Measurements from ENCODE around the gene CXCR5. TPM values are rescaled to one million over a fixed set of nuclear protein-coding genes. Genes with fewer than 3 reads are reported as not detected.

Gene CXCR5
- total RNA-seq, 4 donors from 2014 or later = 0.66 to 7.4 (median 1.1) TPM; not detected in 1

DNA sequence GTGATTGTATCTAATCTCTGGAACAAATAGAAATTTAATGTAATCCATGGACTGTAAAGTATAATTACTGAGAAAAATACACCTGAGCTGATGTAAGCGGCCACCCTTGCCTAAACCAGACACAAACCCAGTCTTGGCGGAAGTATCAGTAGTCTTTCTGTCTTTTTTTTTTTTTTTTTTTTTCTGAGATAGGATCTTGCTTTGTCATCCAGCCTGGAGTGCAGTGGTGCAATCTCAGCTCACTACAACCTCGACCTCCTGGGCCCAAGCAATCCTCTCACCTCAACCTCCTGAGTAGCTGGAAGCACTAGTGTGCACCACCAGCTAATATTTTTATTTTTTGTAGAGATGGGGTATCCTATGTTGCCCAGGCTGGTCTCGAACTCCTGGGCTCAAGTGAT is 5.5 kb upstream of the CXCR5 start:
- no peak for TF ChIP-seq POLR2A (IDR thresholded peaks at IDR 0.05)
- TF ChIP-seq, protein P1, sequence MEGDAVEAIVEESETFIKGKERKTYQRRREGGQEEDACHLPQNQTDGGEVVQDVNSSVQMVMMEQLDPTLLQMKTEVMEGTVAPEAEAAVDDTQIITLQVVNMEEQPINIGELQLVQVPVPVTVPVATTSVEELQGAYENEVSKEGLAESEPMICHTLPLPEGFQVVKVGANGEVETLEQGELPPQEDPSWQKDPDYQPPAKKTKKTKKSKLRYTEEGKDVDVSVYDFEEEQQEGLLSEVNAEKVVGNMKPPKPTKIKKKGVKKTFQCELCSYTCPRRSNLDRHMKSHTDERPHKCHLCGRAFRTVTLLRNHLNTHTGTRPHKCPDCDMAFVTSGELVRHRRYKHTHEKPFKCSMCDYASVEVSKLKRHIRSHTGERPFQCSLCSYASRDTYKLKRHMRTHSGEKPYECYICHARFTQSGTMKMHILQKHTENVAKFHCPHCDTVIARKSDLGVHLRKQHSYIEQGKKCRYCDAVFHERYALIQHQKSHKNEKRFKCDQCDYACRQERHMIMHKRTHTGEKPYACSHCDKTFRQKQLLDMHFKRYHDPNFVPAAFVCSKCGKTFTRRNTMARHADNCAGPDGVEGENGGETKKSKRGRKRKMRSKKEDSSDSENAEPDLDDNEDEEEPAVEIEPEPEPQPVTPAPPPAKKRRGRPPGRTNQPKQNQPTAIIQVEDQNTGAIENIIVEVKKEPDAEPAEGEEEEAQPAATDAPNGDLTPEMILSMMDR (IDR thresholded peaks at IDR 0.05) = no peak
- Histone ChIP-seq H3K4me1 (peaks cover 0 to 16% (median 5%) of the 10 kb centered on the region in 4 donors), H3K36me3 (no peaks in the 10 kb centered on the region), H3K4me3 (no peak overlapping the region), H3K27me3 (no peaks in the 10 kb centered on the region), H3K9me3 (no peaks in the 10 kb centered on the region), H3K27ac (peak overlapping the region in 2 of 4 donors; percentile 47 to 83)
- peak in 1 of 3 donors; percentile 43 for DNase-seq

DNA sequence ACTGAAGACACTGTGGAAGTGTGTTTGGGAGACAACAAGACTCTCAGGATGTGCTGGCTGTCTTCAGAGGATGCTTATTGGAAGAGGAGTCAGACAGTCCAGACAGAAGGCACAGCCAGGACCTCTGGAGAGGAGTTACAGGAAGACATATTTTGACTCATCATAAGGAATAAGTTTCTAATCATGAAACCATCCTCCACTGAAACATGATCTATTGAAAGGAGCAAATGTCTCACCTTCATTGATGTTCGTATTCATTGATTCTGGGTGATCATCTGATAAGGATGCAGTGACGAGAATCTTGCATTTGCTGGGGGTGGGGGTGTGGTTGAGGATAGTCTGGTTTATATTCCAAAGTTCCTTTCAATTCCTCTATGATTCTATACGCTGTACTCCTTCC is 2.5 kb upstream of the CXCR5 start:
- TF ChIP-seq POLR2A (IDR thresholded peaks at IDR 0.05) = no peak
- TF ChIP-seq, protein P1 (IDR thresholded peaks at IDR 0.05) = no peak
- Histone ChIP-seq H3K4me3 (no peak overlapping the region), H3K4me1 (peaks cover 0 to 11% (median 1%) of the 10 kb centered on the region in 4 donors), H3K27me3 (no peaks in the 10 kb centered on the region), H3K27ac (no peak overlapping the region), H3K9me3 (no peaks in the 10 kb centered on the region), H3K36me3 (no peaks in the 10 kb centered on the region)
- no peak for DNase-seq

DNA sequence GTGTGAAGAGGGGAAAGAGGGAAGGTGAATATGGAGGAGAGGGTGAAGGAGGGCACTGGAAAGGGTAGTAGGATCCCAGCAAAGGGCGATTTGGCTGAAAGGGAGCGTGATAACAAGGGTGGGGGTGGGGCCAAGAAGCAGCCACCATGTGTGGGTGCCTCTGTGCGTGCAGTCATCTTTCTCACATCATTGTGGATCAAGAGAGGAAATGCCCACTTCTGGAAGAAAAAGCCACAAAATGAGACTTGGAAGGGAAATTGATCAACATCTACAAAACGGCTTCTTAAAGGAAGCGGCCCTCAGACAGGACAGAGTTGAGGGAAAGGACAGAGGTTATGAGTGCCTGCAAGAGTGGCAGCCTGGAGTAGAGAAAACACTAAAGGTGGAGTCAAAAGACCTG is 1.2 kb upstream of the CXCR5 start:
- H3K27ac ChIP-seq = peak overlapping the region in 1 of 4 donors; percentile 90
- TF ChIP-seq, protein P1 (IDR thresholded peaks at IDR 0.05) = no peak
- no peak for TF ChIP-seq POLR2A (IDR thresholded peaks at IDR 0.05)
- H3K27me3 ChIP-seq = no peaks in the 10 kb centered on the region
- peaks cover 0 to 5% (median 0%) of the 10 kb centered on the region in 4 donors for H3K4me1 ChIP-seq
- no peaks in the 10 kb centered on the region for H3K36me3 ChIP-seq
- H3K9me3 ChIP-seq = no peaks in the 10 kb centered on the region
- no peak for DNase-seq
- H3K4me3 ChIP-seq = no peak overlapping the region

DNA sequence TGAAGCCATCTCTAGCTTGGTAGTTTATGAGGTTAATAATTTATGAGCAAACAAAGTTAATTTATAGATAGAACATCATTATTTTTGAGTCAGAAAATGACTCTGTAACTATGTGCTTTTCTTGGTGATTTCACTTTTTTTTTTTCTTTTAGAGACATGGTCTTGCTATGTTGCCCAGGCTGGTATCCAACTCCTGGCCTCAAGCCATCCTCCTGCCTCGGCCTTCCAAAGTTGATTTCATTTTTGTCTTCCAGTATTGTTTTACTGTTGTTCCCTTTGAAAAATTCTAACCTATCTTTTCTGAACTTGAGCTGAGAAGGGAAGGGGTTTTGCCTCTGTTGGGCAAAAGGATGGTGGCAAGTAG is 706 bp upstream of the CXCR5 start:
- TF ChIP-seq, protein P1 (IDR thresholded peaks at IDR 0.05) = no peak
- TF ChIP-seq POLR2A (IDR thresholded peaks at IDR 0.05) = no peak
- no peaks in the 10 kb centered on the region for H3K27me3 ChIP-seq
- H3K27ac ChIP-seq = peak overlapping the region in 2 of 4 donors; percentile 74 to 90
- no peak for DNase-seq
- H3K4me3 ChIP-seq = peak overlapping the region in 1 of 4 donors; percentile 54
- peaks cover 0 to 8% (median 2%) of the 10 kb centered on the region in 4 donors for H3K4me1 ChIP-seq
- no peaks in the 10 kb centered on the region for H3K36me3 ChIP-seq
- no peaks in the 10 kb centered on the region for H3K9me3 ChIP-seq

DNA sequence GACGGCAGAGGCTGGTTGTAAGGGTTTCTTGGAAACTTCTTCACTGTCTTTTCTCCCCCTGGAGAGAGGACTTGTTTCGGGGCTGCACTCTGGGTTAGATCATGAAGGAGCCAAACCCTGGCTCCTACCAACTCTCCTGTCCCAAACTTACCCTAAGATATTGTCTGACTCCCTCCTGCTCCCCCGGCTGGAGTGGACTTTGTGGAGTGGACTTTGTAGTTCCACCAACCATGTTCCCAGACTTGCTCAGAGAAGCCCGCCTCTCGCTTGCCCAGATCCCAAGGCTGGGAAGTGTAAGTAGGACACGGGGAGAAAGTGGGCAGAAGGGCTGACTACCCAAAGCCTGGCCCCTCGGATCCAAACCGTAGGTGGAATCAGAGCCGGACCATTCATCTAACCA is 1.2 kb downstream of the CXCR5 start:
- H3K4me3 ChIP-seq = peak overlapping the region in 2 of 4 donors; percentile 39 to 54
- peaks cover 0 to 18% (median 7%) of the 10 kb centered on the region in 4 donors for H3K4me1 ChIP-seq
- no peaks in the 10 kb centered on the region for H3K36me3 ChIP-seq
- peak overlapping the region in 2 of 4 donors; percentile 74 to 90 for H3K27ac ChIP-seq
- H3K27me3 ChIP-seq = no peaks in the 10 kb centered on the region
- no peak for TF ChIP-seq POLR2A (IDR thresholded peaks at IDR 0.05)
- TF ChIP-seq, protein P1 (IDR thresholded peaks at IDR 0.05) = no peak
- no peaks in the 10 kb centered on the region for H3K9me3 ChIP-seq
- no peak for DNase-seq

DNA sequence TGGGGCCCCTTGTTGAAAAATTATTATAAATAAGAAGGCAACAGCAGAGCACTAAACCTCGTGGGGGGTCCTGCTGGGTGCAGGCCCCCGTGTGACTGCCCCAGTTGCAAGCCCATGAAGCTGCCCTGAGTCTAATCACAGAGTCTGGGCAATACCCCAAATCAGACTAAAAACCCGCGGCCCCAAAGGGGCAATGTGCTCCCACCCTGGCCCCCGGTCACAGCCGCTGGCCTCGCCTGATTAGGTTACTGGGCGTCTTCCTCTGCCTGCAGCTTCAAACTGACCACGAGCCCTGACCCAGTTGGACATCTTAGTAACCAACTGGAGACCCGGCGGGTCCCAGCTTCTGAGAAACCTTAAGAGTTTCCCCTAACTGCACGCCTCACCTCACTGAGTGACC is 1.6 kb downstream of the CXCR5 start:
- Histone ChIP-seq H3K27ac (peak overlapping the region in 2 of 4 donors; percentile 74 to 90), H3K4me1 (peaks cover 0 to 18% (median 7%) of the 10 kb centered on the region in 4 donors), H3K36me3 (no peaks in the 10 kb centered on the region), H3K27me3 (no peaks in the 10 kb centered on the region), H3K4me3 (peak overlapping the region in 2 of 4 donors; percentile 39 to 54), H3K9me3 (no peaks in the 10 kb centered on the region)
- peak in 2 of 3 donors; percentile 38 to 58 for DNase-seq
- TF ChIP-seq, protein P1 (IDR thresholded peaks at IDR 0.05) = no peak
- TF ChIP-seq POLR2A (IDR thresholded peaks at IDR 0.05) = no peak

All from Peyer's patch (tissue), 4 donors.